ENCODE data around the gene HYAL1. TPM values are rescaled to one million over a fixed set of nuclear protein-coding genes. Genes with fewer than 3 reads are reported as not detected.
A peak's percentile ranks its signal among the peaks of the same experiment; 100 is the strongest.

HYAL1 gene
- polyA plus RNA-seq, 2 of the 4 experiments (the other 2 are of a cell fraction), result 0.62 to 1.1 TPM

DNA sequence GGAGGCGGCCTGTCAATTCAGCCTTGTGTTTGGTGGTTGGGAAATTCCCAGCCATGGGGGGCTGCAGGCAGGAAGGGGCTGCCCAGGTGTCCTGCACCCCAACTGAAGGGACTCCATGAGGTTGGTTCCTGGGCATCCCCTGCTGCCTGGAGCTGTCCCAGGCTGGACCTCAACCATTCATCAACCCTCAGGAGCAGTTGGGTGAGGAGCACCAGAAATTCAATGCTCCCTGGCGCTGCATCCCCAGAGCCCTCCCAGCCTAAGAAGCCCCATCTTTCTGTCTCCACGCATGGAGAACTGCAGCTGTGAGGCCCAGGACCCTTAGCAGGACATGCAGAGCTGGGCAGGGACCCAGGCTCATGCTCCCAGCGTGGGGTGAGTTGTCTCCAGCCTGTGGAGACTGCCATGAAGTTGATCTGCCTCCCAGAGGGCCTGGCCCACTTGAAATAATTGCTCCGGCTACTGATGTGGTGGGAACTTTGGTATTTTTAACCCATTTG lies 42.4 kb downstream of the HYAL1 start:
- H3K4me2 ChIP-seq, result peak overlapping the region; percentile 95
- ATAC-seq (no peak), DNase-seq (ENCODE audit: low read depth in 1 of 2, low spot score in 1 of 2) (no peak), FAIRE-seq (no peak)
- CTCF ChIA-PET, result interaction anchor here (1.0 to 8.1 kb wide), 9 partner anchors 9 to 143 kb away, joined by 3 to 67 read pairs (median 5); partner anchors contain the start of gene GNAT1
- H3K4me1 ChIP-seq, result peaks cover 41% of the 10 kb centered on the region
- whole genome bisulfite sequencing (ENCODE audit: missing lambda C conversion rate), result 100% methylated on average over 2 of the region's 5 CpGs
- TF ChIP-seq, protein P1, sequence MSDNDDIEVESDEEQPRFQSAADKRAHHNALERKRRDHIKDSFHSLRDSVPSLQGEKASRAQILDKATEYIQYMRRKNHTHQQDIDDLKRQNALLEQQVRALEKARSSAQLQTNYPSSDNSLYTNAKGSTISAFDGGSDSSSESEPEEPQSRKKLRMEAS (IDR thresholded peaks at IDR 0.05), result no peak
- no peak for TF ChIP-seq ZNF302 (CRISPR knock-in tag; IDR thresholded peaks at IDR 0.05)
- peak overlapping the region; percentile 85 for H3K4me3 ChIP-seq
- H3K27ac ChIP-seq, result peak overlapping the region; percentile 94 to 99
- POLR2A ChIA-PET, result interaction anchor here (0.6 to 1.8 kb wide), 3 partner anchors 9 to 67 kb away, joined by 3 to 6 read pairs (median 4); partner anchors contain the start of genes HYAL3, NAA80 and TUSC2
- H3K9me3 ChIP-seq, result no peaks in the 10 kb centered on the region

- Histone ChIP-seq H3K9me3 (no peaks in the 10 kb centered on the region), H3K4me3 (peak overlapping the region; percentile 85), H3K27ac (peak overlapping the region; percentile 94 to 99), H3K4me2 (peak overlapping the region; percentile 95), H3K4me1 (peaks cover 34% of the 10 kb centered on the region)
- CTCF ChIA-PET, result interaction anchor here (0.6 to 8.1 kb wide), 19 partner anchors 9 to 142 kb away, joined by 3 to 67 read pairs (median 5); partner anchors contain the start of genes GNAT1, LSMEM2 and SEMA3B
- TF ChIP-seq, protein P2, sequence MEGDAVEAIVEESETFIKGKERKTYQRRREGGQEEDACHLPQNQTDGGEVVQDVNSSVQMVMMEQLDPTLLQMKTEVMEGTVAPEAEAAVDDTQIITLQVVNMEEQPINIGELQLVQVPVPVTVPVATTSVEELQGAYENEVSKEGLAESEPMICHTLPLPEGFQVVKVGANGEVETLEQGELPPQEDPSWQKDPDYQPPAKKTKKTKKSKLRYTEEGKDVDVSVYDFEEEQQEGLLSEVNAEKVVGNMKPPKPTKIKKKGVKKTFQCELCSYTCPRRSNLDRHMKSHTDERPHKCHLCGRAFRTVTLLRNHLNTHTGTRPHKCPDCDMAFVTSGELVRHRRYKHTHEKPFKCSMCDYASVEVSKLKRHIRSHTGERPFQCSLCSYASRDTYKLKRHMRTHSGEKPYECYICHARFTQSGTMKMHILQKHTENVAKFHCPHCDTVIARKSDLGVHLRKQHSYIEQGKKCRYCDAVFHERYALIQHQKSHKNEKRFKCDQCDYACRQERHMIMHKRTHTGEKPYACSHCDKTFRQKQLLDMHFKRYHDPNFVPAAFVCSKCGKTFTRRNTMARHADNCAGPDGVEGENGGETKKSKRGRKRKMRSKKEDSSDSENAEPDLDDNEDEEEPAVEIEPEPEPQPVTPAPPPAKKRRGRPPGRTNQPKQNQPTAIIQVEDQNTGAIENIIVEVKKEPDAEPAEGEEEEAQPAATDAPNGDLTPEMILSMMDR (IDR thresholded peaks at IDR 0.05), result peak; percentile 83
- TF ChIP-seq, protein P1 (IDR thresholded peaks at IDR 0.05), result 0 out of 2 replicates have a peak, but pooled peaks have one; percentile 37
- no peak for TF ChIP-seq HOXB5 (CRISPR knock-in tag; IDR thresholded peaks at IDR 0.05)
- TF ChIP-seq ESRRA (IDR thresholded peaks at IDR 0.05; ENCODE audit: borderline replicate concordance, low read length), result no peak
- peak in 1 of 2 experiments; percentile 89; a peak in 4 of 5 replicates for TF ChIP-seq JUN (IDR thresholded peaks at IDR 0.05)
- peak; percentile 57 to 77 for TF ChIP-seq RAD21 (conservative IDR thresholded peaks at IDR 0.05 in 1 of 2, IDR thresholded peaks at IDR 0.05 in 1 of 2)
- no peak for TF ChIP-seq NR3C1 (IDR thresholded peaks at IDR 0.05)
- peak; percentile 79 for TF ChIP-seq SMC3 (IDR thresholded peaks at IDR 0.05)
- peak; percentile 54; the same call in 1 of the 2 replicates for TF ChIP-seq PBX3 (IDR thresholded peaks at IDR 0.05)
- TF ChIP-seq FOSL2 (IDR thresholded peaks at IDR 0.05), result no peak
- TF ChIP-seq FOSL2 (CRISPR knock-in tag; IDR thresholded peaks at IDR 0.05), result peak; percentile 26; the same call in 1 of the 2 replicates
- no peak for TF ChIP-seq CHD4 (IDR thresholded peaks at IDR 0.05; ENCODE audit: borderline replicate concordance)
- TF ChIP-seq PHF8 (IDR thresholded peaks at IDR 0.05; ENCODE audit: borderline replicate concordance, low read depth), result peak; percentile 56; the same call in 1 of the 2 replicates
- 0 out of 2 replicates have a peak, but pooled peaks have one; percentile 30 for TF ChIP-seq E2F6 (IDR thresholded peaks at IDR 0.05; ENCODE audit: borderline replicate concordance, low read depth)
- TF ChIP-seq ZC3H11A (IDR thresholded peaks at IDR 0.05), result no peak
- peak; percentile 46; the same call in 1 of the 3 replicates for TF ChIP-seq BCL3 (IDR thresholded peaks at IDR 0.05)
- peak; percentile 50 for TF ChIP-seq POLR2A (IDR thresholded peaks at IDR 0.05; ENCODE audit: low read length)
- peak; percentile 19 for TF ChIP-seq MAFK (IDR thresholded peaks at IDR 0.05; ENCODE audit: partially characterized antibody)
- no peak for FAIRE-seq
- POLR2A ChIA-PET, result interaction anchor here (0.5 to 2.4 kb wide), 10 partner anchors 10 to 87 kb away, joined by 3 to 10 read pairs (median 4); partner anchors contain the start of genes GNAI2, HYAL3, NAA80 and SEMA3B
- 70% methylated on average over 2 of the region's 70 CpGs for WGBS (ENCODE audit: missing lambda C conversion rate)
- DNase-seq (ENCODE audit: low read depth in 1 of 2, low spot score in 1 of 2), result peak; percentile 68 to 85
- ATAC-seq, result peak; percentile 83 to 88
Measured at GRCh38 chr3:50260027-50260941, 43.1 kb downstream of the HYAL1 start.
